ENCODE measurements around the gene TRIM24.

TRIM24 gene

DNA sequence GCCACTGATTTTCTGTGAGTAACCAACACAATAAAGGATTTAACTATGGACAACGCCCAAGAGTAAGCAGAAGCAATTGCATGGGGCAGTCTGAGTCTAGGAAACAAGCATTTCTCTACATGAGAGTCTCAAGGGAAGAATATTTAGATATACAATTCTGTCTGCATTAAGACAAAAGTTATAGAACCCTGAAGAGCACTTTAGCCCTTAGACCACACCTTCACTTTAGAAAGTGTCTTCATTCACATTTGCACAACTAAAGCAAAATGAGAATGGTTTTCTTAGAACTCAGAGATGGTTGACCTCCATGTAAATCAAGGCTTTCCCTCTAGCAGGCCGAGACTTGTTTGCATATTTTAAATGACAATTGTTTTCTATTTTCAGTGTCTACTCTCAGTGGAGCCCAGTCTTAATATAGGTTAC is 25.5 kb upstream of the TRIM24 start:
- Histone ChIP-seq H3K27me3 (ENCODE audit: insufficient read depth, poor library complexity, severe bottlenecking) (no peaks in the 10 kb centered on the region), H3K4me3 (replicated peaks; ENCODE audit: insufficient read depth, low read length) (no peak overlapping the region), H3K27ac (replicated peaks) (no peak overlapping the region)
- TF ChIP-seq GABPA (IDR thresholded peaks at IDR 0.05; ENCODE audit: low read depth) (no peak), POLR2AphosphoS5 (IDR thresholded peaks at IDR 0.05; ENCODE audit: low read depth) (no peak), SPI1 (IDR thresholded peaks at IDR 0.05; ENCODE audit: borderline replicate concordance, low read depth) (no peak)
- TF ChIP-seq, protein P1, sequence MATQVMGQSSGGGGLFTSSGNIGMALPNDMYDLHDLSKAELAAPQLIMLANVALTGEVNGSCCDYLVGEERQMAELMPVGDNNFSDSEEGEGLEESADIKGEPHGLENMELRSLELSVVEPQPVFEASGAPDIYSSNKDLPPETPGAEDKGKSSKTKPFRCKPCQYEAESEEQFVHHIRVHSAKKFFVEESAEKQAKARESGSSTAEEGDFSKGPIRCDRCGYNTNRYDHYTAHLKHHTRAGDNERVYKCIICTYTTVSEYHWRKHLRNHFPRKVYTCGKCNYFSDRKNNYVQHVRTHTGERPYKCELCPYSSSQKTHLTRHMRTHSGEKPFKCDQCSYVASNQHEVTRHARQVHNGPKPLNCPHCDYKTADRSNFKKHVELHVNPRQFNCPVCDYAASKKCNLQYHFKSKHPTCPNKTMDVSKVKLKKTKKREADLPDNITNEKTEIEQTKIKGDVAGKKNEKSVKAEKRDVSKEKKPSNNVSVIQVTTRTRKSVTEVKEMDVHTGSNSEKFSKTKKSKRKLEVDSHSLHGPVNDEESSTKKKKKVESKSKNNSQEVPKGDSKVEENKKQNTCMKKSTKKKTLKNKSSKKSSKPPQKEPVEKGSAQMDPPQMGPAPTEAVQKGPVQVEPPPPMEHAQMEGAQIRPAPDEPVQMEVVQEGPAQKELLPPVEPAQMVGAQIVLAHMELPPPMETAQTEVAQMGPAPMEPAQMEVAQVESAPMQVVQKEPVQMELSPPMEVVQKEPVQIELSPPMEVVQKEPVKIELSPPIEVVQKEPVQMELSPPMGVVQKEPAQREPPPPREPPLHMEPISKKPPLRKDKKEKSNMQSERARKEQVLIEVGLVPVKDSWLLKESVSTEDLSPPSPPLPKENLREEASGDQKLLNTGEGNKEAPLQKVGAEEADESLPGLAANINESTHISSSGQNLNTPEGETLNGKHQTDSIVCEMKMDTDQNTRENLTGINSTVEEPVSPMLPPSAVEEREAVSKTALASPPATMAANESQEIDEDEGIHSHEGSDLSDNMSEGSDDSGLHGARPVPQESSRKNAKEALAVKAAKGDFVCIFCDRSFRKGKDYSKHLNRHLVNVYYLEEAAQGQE (IDR thresholded peaks at IDR 0.05; ENCODE audit: insufficient replicate concordance, low read depth): no peak
- TF ChIP-seq, protein P2, sequence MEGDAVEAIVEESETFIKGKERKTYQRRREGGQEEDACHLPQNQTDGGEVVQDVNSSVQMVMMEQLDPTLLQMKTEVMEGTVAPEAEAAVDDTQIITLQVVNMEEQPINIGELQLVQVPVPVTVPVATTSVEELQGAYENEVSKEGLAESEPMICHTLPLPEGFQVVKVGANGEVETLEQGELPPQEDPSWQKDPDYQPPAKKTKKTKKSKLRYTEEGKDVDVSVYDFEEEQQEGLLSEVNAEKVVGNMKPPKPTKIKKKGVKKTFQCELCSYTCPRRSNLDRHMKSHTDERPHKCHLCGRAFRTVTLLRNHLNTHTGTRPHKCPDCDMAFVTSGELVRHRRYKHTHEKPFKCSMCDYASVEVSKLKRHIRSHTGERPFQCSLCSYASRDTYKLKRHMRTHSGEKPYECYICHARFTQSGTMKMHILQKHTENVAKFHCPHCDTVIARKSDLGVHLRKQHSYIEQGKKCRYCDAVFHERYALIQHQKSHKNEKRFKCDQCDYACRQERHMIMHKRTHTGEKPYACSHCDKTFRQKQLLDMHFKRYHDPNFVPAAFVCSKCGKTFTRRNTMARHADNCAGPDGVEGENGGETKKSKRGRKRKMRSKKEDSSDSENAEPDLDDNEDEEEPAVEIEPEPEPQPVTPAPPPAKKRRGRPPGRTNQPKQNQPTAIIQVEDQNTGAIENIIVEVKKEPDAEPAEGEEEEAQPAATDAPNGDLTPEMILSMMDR (IDR thresholded peaks at IDR 0.05; ENCODE audit: insufficient read depth, low read length): no peak
- no peak for DNase-seq (ENCODE audit: low read depth in 1 of 2, low spot score in 1 of 2)

DNA sequence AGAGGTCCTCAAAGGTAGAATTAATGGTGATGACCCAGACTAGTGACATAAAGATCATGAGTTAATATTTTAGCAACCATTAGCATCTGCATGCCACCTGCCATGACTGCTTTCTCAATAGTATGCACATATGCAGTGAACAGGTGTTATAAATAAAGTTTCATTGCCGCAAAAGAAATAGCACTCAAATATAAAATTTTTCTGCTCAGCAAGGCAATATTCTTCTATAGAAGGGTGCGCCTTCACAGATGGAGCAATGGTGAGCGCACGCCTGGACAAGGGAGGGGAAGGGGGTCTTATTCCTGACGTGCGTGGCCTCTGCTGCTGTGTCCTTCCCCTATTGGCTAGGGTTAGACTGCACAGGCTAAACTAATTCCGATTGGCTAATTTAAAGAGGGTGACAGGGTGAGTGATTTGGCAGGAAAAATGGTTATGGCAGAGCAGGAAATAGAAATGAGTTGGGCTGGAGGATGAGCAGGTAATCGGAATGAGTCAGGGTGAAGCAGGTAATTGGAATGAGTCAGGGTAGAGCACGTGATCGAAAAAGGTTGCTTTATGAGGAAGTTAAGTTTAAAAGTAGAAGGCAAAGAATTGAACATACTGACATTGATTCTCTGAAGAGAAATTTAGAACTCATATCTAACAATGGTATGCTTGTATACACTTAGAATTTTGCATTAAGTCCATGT is 24.7 kb upstream of the TRIM24 start:
- TF ChIP-seq SPI1 (IDR thresholded peaks at IDR 0.05; ENCODE audit: borderline replicate concordance, low read depth) (no peak), GABPA (IDR thresholded peaks at IDR 0.05; ENCODE audit: low read depth) (no peak), POLR2AphosphoS5 (IDR thresholded peaks at IDR 0.05; ENCODE audit: low read depth) (no peak)
- TF ChIP-seq, protein P2 (IDR thresholded peaks at IDR 0.05; ENCODE audit: insufficient read depth, low read length): no peak
- TF ChIP-seq, protein P1 (IDR thresholded peaks at IDR 0.05; ENCODE audit: insufficient replicate concordance, low read depth): no peak
- Histone ChIP-seq H3K27ac (replicated peaks) (no peak overlapping the region), H3K4me3 (replicated peaks; ENCODE audit: insufficient read depth, low read length) (no peak overlapping the region), H3K27me3 (ENCODE audit: insufficient read depth, poor library complexity, severe bottlenecking) (no peaks in the 10 kb centered on the region)
- DNase-seq (ENCODE audit: low read depth in 1 of 2, low spot score in 1 of 2): no peak

DNA sequence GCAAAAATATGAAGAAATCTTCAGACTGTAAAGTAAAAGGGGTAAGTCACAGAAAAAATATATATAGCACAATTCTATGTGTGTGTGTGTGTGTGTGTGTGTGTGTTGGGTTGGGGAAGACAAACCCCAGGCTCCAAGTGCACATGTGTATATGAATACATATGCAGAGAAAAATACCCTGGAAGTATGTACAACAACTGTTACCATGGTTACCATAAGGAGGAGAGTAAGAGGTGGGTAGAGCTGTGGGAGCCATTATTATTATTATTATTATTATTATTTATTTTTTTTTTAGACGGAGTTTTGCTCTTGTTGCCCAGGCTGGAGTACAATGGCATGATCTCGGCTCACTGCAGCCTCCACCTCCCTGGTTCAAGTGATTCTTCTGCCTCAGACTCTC is 23.7 kb upstream of the TRIM24 start:
- Histone ChIP-seq H3K4me3 (replicated peaks; ENCODE audit: insufficient read depth, low read length) (no peak overlapping the region), H3K27ac (replicated peaks) (no peak overlapping the region), H3K27me3 (ENCODE audit: insufficient read depth, poor library complexity, severe bottlenecking) (no peaks in the 10 kb centered on the region)
- no peak for DNase-seq (ENCODE audit: low read depth in 1 of 2, low spot score in 1 of 2)
- no peak for TF ChIP-seq SPI1 (IDR thresholded peaks at IDR 0.05; ENCODE audit: borderline replicate concordance, low read depth)
- no peak for TF ChIP-seq POLR2AphosphoS5 (IDR thresholded peaks at IDR 0.05; ENCODE audit: low read depth)
- TF ChIP-seq, protein P2 (IDR thresholded peaks at IDR 0.05; ENCODE audit: insufficient read depth, low read length): no peak
- TF ChIP-seq, protein P1 (IDR thresholded peaks at IDR 0.05; ENCODE audit: insufficient replicate concordance, low read depth): no peak
- no peak for TF ChIP-seq GABPA (IDR thresholded peaks at IDR 0.05; ENCODE audit: low read depth)
